Occipital lobe (tissue), 2 donors: ENCODE measurements around the gene SKAP2. TPM values are rescaled to one million over a fixed set of nuclear protein-coding genes. Genes with fewer than 3 reads are reported as not detected.

ENCODE experiments used
- DNase-seq: peaks from one replicate; lab custom pipeline; 2025; lab: John Stamatoyannopoulos, UW
- total RNA-seq: library from RNA; depleted of rRNA; stranded (reverse); fragments of >200 nt; gene quantifications from one replicate; pipeline ENCODE4 v1.2.3, GENCODE V29; 2014

The SKAP2 gene, protein sequence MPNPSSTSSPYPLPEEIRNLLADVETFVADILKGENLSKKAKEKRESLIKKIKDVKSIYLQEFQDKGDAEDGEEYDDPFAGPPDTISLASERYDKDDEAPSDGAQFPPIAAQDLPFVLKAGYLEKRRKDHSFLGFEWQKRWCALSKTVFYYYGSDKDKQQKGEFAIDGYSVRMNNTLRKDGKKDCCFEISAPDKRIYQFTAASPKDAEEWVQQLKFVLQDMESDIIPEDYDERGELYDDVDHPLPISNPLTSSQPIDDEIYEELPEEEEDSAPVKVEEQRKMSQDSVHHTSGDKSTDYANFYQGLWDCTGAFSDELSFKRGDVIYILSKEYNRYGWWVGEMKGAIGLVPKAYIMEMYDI
- 1.2 TPM for total RNA-seq

DNA sequence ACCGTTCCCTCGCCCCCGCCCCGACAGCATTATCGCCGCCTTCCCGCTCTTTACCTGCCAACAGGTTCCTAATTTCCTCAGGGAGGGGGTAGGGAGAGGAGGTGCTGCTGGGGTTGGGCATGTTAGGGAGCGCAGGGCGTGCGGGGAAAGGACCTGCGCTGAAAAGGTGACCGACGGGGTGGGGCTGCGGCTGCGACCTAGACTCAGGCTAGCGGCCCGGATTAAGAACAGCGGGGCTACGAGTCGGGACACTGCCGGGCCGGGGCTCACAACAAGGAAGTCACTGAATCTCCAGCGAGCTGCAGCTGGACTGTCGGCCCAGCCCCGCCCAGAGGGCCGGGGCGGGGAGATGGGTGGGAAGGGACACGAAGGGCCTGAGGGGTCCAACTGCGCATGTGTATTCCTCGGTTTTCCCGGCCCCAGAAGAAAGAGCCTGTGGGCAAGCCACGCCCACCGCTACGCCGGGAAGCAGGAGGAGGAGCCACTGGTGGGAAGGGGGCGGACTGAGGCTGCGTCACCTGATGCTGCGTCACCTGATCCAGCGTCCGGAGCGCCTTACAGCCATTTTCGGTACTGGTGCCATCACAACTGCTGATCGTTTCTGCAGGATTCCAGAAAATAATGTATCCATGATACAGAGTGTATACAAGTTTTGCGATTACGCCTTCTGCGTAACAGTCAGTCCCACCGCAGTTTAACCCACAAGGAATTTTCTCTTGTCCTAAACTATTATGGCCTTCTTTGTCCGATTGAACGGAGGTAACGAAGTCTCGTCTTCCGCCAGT, at the start of gene SKAP2:
TSS of gene SKAP2 (minus strand) at position 282 of the 785 bp plus-strand sequence. CDS start at position 121, 161 bp downstream.
- DNase-seq = peak; percentile 96

DNA sequence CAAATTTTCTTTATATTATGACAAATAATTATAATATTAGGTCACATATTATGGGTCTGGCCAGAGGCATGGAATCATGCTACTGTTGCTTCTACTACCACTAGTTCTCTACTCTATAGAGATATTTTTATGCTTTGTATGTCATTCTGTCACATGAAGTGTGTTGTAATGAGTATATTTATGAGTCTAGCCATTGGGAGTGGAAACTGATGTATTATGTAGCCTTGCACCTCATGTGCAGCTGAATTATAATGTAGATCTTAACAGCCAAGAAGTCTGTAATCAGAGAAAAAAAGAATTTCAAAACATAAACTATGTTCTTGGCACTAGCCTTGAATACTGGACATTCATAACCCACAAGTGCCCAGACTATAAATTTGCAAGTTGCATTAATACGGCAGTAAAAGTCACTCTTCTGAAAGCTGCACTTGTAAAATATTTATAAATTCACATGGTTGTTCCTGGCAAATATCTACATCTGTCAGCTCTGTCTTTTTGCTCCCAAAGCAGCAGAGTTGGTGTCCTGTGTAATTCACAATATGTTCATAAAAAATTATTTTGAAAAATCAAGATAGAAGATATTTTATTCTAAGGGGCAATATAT, 48.6 kb upstream of the SKAP2 start:
- DNase-seq = no peak

DNA sequence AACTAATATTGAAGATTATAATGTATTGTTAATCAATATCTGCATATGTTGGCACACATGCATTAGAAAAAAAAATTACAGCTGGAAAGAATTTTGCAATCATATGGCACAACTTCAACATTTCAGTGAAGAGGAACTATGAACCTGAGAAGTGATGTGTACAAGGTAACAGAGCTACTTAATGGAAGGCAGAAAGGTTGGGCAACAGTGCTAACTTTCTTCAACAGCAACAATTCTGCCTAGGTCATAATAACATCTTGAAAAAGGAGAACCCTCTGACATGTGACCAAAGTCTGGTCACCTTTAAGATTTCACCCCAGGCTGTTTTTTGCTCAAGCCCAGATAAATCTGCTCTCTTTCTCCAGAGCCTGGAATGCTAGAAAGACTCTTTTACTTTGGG, 47.9 kb upstream of the SKAP2 start:
- DNase-seq = no peak

DNA sequence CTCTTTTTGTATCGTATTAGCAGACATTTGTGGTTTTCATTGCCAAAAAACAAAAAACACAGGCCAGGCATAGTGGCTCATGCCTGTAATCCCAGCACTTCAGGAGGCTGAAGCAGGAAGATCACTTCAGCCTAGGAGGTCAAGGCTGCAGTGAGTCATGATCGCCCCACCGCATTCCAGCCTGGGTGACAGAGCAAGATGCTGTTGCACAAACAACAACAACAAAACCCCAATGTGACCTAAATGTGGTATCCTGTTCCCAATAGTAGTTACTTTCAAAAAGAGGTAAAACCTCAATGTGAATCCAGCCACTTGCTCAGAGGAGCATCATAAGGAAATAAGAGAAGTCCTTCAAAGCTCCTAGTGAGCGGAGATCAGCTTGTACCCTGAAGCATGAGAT, 45.8 kb upstream of the SKAP2 start:
- DNase-seq = no peak

DNA sequence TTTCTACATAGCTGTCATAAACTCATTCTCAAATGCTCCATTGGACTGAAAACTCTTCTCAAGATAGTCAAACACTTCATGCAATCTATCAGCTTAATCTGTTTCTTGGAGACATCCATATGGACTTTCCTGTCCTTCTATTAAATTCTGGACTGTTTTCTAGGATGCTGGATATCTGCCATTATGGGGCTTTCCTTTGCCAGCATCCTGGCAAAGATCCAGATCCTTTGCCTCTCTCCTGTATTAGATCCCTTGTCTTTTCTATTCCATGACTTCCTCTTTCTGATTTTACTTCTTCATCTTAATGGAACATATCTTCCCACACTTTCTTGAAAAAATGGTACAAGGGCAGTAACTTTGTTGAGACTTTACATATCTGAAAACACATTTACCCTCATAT, 35.9 kb upstream of the SKAP2 start:
- no peak for DNase-seq

DNA sequence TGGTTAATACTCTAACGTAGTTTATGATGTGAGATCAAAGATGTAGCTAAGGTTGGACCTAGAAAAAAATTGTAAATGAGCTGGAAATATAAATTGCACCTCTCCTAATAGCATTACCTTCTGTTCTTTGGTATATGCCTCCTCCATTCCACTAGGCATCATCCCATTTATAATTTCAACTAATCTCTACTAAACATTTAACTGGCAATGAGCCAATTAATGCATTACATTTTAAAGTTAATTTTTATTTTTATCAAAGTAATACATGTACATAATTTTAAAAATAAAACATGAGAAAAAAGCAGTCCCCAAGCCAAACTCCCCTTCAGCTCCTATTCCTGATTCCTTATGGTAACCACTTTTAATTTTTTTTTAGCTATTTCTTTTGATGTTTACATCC, 35.1 kb upstream of the SKAP2 start:
- DNase-seq = no peak

DNA sequence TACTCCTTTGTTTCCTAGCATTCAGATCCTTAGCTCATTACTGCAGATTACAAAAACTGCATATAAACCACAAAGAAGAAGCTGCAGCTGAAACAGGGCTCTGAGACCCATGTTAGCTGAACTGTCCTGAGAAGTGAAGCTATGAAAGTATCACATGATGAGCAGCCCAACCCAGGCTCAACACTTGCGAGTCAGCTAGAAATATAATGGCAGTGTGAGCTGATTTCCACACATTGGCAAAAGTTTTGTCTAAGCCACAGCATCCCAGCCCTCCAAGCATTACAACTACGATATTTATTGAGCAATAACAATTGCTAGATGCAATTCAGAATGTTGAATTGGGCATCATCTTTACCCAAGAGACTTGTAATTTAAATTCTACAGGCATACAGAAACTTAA, 34.5 kb upstream of the SKAP2 start:
- DNase-seq = no peak

DNA sequence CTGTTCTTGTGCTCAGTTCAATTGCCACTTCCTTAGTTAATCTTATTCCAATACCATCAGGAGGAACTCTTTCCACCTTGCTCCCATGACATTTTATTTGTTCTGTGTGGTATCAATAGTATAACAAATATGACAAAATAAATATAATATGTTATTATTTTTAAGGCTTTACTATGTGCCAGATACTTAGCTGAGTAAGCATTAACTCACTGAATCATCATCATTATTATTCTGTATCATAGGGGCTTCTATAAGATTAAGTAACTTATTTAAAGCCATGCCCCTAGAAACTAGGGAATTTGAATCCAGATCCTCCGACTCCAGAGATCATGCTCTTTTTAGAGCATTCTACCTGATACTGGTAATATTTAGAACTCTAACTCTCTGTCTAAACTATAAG, 33.5 kb upstream of the SKAP2 start:
- DNase-seq = no peak

DNA sequence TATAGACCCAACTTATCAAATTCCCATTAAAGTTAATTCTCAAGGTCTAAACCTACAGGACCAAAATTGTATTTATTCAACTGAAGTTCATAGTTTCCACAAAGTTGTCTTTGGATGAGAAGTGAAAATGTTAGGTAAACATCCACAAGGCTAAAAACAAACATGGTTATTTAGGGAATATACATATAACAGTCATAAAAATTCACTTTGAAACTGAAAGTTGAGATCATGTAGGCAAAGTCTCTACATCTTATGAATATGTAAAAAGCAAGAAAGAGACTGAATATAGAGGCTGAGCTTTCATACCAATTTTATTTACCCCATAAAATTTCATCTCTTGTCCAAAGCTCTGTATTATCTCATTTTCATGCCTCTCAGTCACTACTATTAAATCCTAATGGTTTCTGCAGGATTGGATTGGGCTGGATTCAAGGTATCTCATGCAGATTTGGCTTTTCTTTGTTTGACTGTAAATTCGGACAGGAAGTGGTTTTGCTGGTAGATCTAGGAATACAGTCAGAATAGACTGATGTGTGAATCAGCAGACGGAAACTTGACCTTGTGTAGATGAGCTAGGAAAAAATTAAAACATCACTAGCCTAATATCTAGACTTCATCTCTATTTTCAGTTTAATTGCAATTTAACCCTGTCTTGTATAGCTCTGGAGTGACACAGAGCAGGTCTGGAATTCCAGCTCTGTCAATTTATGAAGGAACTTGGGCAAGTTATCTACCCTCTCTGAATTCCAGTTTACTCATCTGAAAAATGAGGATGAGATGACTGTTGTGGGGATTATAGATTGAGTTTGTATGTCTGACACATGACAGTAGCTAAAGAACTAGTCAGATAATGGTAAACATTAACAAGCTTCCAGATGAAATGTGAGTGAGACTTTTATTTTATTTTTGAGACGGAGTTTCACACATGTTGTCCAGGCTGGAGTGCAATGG, 27.3 kb upstream of the SKAP2 start:
- DNase-seq = no peak

DNA sequence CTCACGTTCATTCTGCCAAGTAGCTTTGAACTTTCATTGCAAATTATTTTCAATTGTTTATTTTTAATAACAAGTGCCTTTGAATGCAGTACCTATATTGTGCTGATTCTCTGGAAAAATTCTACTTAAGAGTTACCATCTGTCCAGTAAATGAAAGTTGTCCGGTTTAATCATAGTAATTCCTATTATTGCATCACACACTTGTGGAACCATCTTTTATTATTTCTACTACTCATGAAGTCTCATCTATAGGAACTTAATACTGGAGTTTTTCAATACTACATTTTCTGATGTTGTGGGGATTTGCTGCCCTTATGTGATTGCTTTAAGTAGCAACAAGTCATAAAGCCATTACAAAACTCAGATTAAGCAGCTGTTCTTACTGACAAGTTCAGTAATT, 16.5 kb upstream of the SKAP2 start:
- DNase-seq = no peak

DNA sequence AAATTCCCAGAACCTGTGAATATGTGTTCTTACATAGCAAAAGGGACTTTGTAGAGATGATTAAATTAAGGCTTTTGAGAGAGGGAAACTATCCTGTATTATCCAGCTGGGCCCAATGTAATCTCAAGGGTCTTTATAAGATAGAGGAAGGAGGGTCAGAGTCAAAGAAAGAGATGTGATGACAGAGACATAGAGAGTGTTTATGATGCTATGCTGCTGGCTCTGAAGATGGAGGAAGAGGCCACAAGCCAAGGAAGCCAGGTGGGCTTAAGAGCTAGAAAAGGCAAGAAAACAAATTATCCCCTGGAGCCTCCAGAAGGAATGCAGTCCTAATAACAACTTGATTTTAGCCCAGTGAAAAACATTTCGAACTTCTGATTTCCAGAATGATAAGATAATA, 15.3 kb upstream of the SKAP2 start:
- DNase-seq = no peak

DNA sequence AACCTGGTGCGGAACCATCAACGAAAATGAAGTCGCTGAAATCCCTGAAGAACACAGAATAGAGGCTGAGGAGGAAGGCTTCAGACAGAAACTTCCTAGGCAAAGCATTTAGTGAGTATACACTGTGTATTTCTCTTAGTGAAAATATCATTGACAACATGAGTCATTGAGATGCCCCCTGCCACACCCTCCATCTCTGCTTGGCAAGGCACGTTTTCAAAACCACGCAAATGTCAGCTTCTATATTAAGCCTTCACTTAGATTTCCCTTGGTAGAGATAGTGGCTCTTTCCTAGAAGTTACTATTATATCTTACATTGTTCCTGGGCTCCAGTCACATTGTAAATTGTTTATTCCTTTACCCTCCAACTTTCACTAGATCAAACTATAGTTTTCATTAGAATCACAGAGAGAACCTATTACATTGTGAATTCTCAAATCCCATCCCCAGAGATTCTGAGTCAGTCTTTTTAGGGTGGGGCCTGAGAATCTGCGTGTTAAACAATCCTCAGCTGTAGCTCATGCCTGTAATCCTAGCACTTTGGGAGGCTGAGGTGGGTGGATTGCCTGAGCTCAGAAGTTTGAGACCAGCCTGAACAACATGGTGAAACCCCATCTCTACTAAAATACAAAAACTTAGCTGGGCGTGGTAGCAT, 4.6 kb upstream of the SKAP2 start:
- no peak for DNase-seq

DNA sequence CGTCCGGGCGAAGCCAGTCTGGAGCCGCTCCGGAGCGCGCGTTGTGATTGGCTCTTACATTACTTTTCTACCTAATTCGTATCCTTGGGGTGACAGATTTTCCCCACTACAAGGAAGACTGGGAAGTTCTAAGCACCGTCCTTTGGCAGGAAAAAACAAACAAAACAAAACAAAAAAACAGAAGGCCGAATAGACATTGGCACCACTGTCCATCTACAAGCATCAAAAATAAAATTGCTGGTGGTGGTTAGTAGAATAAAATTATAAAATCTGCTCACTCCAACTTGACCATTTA, 651 bp upstream of the SKAP2 start:
- no peak for DNase-seq

DNA sequence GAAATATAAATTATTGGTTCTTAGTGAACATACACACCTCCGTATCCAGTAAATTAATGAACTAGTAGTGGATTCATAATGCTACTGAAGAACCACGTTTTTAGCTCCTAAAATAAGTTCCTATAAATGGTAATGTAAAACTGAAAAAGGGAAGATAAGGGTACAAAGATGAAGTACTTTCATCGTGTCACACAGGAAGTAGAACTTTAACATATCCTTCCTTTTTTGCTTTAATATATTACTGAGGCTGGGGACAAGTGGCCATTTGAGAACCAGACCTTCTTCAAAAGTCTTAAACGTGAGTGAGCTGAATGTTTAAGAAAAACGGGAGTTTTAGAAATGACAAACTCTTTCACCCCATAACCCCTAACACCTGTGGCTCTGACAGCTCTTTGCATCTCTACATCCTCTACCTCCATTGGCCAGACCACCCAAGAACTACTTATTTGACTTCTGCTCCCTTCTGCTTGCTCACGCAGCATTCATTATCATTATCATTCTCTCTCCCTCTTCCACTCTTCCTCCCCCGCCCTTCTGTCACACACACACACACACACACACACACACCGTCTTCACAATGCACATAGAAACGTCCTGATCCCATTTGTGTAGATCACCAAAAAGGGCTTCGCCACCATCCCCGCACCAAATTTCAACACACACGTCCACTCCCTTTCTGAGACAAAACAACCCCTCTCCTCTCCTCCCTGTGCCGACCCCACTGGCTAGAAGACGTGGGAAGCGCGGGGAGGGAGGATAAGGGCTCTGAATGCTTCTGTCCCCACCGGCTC, 677 bp downstream of the SKAP2 start:
- peak; percentile 16 for DNase-seq

DNA sequence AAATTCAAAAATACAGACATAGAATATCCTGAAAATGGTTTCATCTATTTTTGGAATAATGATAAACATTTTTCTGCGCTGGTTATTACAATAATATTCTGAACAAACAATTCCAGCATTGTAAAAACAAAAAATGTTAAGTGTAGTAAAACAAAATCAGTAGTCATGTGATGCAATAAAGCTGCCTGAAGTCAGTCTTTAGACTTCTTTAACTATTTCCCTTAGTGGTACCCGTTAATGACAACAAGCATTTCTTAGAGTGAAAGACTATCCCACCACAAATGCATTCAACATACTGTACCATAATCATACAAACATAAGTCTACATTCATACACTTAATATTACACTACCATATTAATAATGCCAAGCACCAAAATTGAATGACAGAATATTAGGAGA, 1.6 kb downstream of the SKAP2 start:
- no peak for DNase-seq

DNA sequence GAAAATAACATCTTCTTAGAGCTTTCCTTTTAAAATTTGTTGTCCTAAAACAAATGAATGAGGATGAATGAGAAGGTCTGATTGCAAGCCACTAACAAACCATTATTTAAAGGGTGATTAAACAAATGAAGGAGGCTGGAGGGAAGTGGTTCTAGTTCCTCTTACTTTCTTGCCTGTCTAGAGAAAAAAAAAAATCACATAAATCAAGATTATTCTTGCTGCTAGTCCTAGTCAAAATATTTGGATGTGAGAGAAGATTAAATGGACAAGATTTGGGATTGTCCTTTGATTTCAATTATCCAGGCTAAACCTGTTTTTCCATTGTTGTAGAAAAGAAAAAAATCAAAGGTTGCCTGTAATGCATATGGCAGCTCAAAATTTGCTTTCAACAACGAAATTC, 3.3 kb downstream of the SKAP2 start:
- DNase-seq = no peak

DNA sequence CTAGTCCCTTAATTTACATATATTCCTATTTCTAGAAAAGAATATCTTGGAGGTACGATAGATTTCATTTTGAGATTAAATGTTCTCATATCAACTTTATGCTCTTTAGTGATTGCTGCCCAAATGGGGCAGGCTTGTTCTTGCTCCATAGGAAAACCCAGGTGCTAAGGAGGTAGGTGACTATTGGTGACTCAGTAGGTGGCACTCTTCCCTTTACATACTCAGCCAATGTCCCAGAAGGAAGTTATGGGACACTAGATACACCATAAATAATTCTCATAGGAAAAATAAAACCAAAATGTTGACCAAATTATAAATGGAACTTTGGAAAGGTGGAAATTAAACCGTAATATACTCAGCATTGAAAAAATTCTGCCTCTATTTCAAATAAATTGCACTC, 4.0 kb downstream of the SKAP2 start:
- no peak for DNase-seq

DNA sequence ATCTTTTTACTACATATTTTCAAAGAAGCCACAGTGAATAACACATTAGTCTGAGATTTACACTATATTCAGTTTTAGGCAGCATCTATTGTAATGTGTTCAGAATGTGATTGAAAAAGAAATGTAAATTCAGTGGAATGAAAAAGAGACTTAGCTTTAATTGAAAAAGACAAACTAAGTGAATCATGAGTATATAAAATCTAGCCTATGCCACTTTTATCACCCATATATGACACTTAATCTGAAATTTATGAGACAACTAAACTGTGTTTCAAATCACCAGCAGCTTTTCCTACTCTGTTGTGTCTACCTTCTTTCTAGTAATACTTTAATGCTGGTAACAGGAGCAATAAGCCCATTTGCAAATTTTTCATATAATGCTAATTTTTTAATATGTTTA, 4.7 kb downstream of the SKAP2 start:
- DNase-seq = no peak

DNA sequence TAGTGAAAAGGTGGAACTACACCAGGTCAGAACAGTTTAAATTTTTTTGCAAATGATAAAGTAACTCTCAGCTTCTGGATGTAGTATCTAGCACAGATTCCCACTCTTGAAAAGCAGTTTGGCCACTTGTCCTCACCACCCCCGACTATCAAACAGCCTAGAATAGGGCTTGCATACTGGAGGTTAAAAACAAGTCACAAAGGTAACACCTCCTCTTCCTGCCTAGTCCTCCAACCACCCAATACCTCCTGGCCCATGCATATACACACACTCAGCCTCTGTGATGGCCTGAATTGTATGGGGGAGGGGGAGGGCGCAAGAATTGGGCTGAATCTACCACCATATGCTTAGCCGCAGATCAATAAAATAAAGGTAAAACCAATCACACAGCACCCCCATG, 5.7 kb downstream of the SKAP2 start:
- no peak for DNase-seq

DNA sequence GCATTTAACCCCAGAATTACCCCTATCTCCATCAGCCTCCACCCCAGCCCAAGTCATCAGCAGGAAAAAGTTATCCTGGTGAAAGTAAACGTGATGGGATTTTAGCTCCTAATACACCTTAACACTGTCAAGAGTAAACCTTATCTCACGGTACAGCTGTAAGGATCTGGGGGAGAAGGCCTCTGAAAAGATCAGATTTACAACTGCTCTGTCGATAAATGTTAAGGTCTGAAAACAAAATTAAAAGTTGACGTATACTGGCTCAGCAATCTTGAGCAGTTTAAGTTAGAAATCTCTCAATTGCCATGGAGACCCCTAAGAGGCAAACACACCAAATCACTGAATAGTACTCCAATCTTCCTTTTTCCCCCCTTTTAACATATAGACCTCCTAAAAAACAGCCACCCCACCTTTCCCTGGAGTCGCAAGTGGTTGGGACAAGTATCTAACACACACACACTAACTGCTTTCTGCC, 6.1 kb downstream of the SKAP2 start:
- DNase-seq = no peak
